NT2/D1 (cell line): ENCODE data around the gene SUN1.

Experiments
- SUZ12 ChIP-seq: IDR thresholded peaks from 2 replicates; pipeline ENCODE4 v1.6.1; 2011; ENCODE audit not compliant: insufficient read length, insufficient read depth; ENCODE audit errors: extremely low read depth
- YY1 ChIP-seq: IDR thresholded peaks from 2 replicates; pipeline ENCODE4 v1.6.1; 2011; ENCODE audit not compliant: insufficient read length, insufficient read depth

DNA sequence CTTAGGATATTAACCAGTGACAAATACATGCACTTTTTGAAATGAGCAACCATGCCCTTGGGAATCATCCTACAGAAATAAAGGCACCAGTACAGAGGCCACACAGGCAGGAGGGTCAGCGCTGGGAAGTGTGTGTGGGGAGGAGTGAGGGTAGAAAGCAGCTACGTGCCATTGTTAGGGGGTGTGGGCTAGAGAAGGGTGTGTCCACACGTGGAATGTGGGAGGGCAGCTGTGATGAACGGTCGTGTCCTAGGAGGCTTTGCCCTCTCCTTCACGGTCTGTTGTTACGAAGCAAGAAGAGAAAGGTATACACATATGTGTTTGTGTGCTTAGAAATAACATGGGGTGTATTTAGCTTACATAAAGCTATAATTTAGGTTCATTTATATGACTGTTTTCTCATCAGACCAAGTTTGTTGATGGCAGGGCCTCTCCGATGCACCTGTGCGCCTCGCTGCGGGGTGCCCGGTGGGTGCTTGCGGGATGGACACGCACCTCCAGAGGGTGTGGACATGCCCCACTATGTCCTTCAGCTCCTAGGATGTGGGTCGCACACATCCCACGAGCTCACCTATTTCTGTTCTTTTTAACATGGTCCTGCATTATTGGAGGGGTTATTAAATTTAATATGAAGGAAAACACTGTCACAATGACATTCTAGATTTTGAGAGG lies 27.2 kb downstream of the SUN1 start:
- TF ChIP-seq SUZ12, result no peak
- TF ChIP-seq YY1, result no peak
